ENCODE measurements around the gene PIGH. TPM values are rescaled to one million over a fixed set of nuclear protein-coding genes. Genes with fewer than 3 reads are reported as not detected.

The PIGH gene
- polyA plus RNA-seq, 2 of the 4 experiments (the other 2 are of a cell fraction): 21.1 to 37.2 TPM

DNA sequence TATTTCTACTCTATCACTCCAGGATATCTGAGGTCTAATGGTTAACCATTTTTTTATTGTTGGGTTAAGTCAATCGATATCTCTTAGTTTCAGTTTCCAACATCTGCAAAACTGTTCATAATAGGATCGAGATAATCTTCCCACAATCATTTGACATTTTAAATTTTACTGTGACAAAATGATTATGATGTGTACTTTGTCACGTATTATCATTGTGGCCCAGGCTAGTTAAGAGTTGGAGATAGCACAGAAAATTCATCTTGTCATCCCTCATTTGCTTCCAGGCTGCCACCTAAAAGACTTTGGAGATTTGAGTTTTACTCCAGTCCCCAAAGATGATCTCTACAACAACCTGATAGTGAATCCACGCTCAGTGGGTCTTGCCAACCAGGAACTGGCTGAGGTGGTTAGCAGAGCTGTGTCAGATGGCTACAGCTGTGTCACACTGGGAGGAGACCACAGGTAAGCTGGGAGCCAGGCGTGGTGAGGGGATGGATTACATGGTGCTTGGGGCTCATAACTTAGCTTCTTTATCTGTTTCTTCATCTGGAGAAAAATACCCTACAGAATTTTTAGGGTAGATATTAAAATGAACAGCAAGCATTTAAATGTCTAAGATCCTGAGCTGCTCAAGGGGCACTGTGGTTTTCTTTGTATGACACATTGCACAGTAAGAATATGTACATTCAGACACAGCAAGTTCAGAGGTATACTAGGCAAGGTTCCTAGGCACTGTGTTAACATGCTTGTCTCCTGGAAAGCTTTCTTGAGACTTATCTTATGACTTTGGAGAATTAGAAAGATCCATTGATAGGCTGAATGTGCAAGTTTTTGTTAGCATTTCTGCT lies 42.1 kb upstream of the PIGH start (continued):
- no peak for TF ChIP-seq HEYL (CRISPR knock-in tag; IDR thresholded peaks at IDR 0.05)

GRCh38 chr14:67641480-67641879 lies 41.4 kb upstream of the PIGH start:
- TF ChIP-seq FOSB (CRISPR knock-in tag; IDR thresholded peaks at IDR 0.05): no peak
- no peak for TF ChIP-seq KDM5A (IDR thresholded peaks at IDR 0.05)
- no peak for TF ChIP-seq RNF2 (IDR thresholded peaks at IDR 0.05; ENCODE audit: borderline replicate concordance, low read depth)
- DNase-seq (ENCODE audit: low read depth in 1 of 2, low spot score in 1 of 2) (no peak), FAIRE-seq (no peak), ATAC-seq (no peak)
- Histone ChIP-seq H3K9me3 (no peaks in the 10 kb centered on the region), H3K4me3 (no peak overlapping the region), H3K4me2 (no peak overlapping the region), H3K4me1 (peaks cover 2% of the 10 kb centered on the region; the same call in 2 of the 3 replicates), H3K27ac (no peak overlapping the region)
- CTCF ChIA-PET: interaction anchor here (1.2 to 1.5 kb wide), 2 partner anchors 13 to 21 kb away, joined by 3 to 4 read pairs; partner anchors contain the start of gene ARG2
- WGBS (ENCODE audit: missing lambda C conversion rate): 92% methylated on average over 1 of the region's 1 CpG
- POLR2A ChIA-PET: no interaction called here

DNA sequence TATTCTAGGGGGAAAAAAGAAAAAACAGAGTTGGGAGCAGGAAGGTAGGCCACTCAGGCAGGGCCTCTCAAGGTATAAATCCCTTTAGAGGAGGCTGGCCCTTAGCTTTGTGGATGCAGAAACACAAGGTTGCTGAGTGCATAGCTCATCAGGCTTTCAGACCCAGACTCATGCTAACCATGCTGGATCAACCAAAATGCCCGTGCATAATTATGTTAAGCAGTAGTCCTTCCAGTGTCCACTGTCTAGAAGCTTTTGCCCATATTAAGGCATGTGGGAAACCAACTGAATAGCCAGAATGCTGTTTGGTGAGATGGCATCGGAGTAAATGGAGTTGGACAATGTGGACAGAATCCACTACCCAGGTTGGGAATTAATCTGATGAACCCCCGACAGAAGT lies 38.6 kb upstream of the PIGH start:
- DNase-seq (ENCODE audit: low read depth in 1 of 2, low spot score in 1 of 2): no peak
- no peak for ATAC-seq
- no peak overlapping the region for H3K4me3 ChIP-seq
- CTCF ChIA-PET: no interaction called here
- POLR2A ChIA-PET: no interaction called here
- no peak overlapping the region for H3K27ac ChIP-seq
- peaks cover 5% of the 10 kb centered on the region; the same call in 2 of the 3 replicates for H3K4me1 ChIP-seq
- no peaks in the 10 kb centered on the region for H3K9me3 ChIP-seq
- FAIRE-seq: no peak
- no peak for TF ChIP-seq SMC3 (IDR thresholded peaks at IDR 0.05)
- TF ChIP-seq PHF8 (IDR thresholded peaks at IDR 0.05; ENCODE audit: borderline replicate concordance, low read depth): no peak
- no peak for TF ChIP-seq RFX5 (IDR thresholded peaks at IDR 0.05)
- no peak for TF ChIP-seq HDAC2 (IDR thresholded peaks at IDR 0.05)
- TF ChIP-seq, protein P1, sequence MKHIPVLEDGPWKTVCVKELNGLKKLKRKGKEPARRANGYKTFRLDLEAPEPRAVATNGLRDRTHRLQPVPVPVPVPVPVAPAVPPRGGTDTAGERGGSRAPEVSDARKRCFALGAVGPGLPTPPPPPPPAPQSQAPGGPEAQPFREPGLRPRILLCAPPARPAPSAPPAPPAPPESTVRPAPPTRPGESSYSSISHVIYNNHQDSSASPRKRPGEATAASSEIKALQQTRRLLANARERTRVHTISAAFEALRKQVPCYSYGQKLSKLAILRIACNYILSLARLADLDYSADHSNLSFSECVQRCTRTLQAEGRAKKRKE (CRISPR knock-in tag; IDR thresholded peaks at IDR 0.05; ENCODE audit: low read depth): no peak
- no peak for TF ChIP-seq POLR2AphosphoS2 (conservative IDR thresholded peaks at IDR 0.05; ENCODE audit: low read length)
- TF ChIP-seq HMGXB4 (CRISPR knock-in tag; IDR thresholded peaks at IDR 0.05; ENCODE audit: borderline replicate concordance): no peak
- TF ChIP-seq EP300 (IDR thresholded peaks at IDR 0.05): no peak
- no peak for TF ChIP-seq NR3C1 (IDR thresholded peaks at IDR 0.05)
- TF ChIP-seq ZFP36 (IDR thresholded peaks at IDR 0.05; ENCODE audit: borderline replicate concordance, partially characterized antibody): no peak
- no peak for TF ChIP-seq EHMT2 (IDR thresholded peaks at IDR 0.05; ENCODE audit: low read depth)
- TF ChIP-seq USF2 (IDR thresholded peaks at IDR 0.05): no peak
- TF ChIP-seq KDM5A (IDR thresholded peaks at IDR 0.05): no peak
- 90% methylated on average over 3 of the region's 3 CpGs for WGBS (ENCODE audit: missing lambda C conversion rate)
- H3K4me2 ChIP-seq: no peak overlapping the region

DNA sequence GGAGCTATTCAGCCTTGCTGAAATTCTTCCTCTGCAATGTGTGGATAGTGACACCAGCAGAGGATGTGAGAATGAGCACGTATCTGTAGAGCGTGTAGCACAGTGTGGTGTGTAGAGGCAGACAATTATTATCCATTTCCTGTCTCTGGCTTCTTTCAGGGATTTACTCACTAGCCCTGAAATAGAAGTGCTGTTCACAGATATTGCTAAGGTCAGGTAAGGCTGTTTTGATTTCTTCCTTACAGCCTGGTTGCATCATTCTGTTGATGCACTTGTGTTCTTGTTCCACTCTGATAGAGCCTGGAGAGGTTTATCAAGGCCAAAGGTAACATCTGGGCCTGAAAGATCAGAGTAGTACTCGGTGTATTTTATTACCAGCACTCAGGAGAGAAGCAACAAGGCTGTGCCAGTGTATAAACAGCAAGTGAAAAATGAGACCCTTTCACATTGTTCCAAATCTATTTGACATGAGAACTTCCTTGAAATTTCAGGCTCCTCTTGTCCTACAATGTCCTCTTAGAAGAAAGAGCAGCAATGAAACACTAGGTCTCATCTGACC lies 36.4 kb upstream of the PIGH start:
- TF ChIP-seq RFX5 (IDR thresholded peaks at IDR 0.05): no peak
- TF ChIP-seq JUNB (IDR thresholded peaks at IDR 0.05): no peak
- TF ChIP-seq ZC3H11A (IDR thresholded peaks at IDR 0.05): no peak
- TF ChIP-seq HEYL (CRISPR knock-in tag; IDR thresholded peaks at IDR 0.05): no peak
- no peak for TF ChIP-seq TP53 (CRISPR knock-in tag; IDR thresholded peaks at IDR 0.05)
- TF ChIP-seq CHD2 (IDR thresholded peaks at IDR 0.05; ENCODE audit: low read length, partially characterized antibody): no peak
- TF ChIP-seq FOXS1 (CRISPR knock-in tag; IDR thresholded peaks at IDR 0.05): no peak
- DNase-seq (ENCODE audit: low read depth in 1 of 2, low spot score in 1 of 2) (no peak), ATAC-seq (no peak), FAIRE-seq (no peak)
- Histone ChIP-seq H3K4me2 (no peak overlapping the region), H3K27ac (no peak overlapping the region), H3K9me3 (no peaks in the 10 kb centered on the region), H3K4me1 (peaks cover 5% of the 10 kb centered on the region; the same call in 2 of the 3 replicates), H3K4me3 (no peak overlapping the region)
- WGBS (ENCODE audit: missing lambda C conversion rate): 55% methylated on average over 3 of the region's 3 CpGs
- POLR2A ChIA-PET: no interaction called here
- CTCF ChIA-PET: interaction anchor here (1.2 to 2.3 kb wide), 3 partner anchors 17 to 68 kb away, joined by 3 to 5 read pairs (median 4); partner anchors contain the start of gene ARG2
